Heart left ventricle (tissue), 13 donors: ENCODE measurements around the gene NUP35.

Experiments
- CTCF ChIP-seq, 12 donors: fragments of 200-600 bp; sonication (generic) in 4 of 12; IDR thresholded peaks; one replicate each; pipeline versions ENCODE4 v1.5.0 to v1.8.0; 2018 to 2022; ENCODE audit warnings: antibody characterized with exemption in 12 of 12, mild to moderate bottlenecking in 5 of 12
- POLR2A ChIP-seq, 2 donors: fragments of 450-650 bp; IDR thresholded peaks; one replicate each; pipeline ENCODE4 v1.6.1; 2017; ENCODE audit warnings: antibody characterized with exemption in 2 of 2, mild to moderate bottlenecking in 2 of 2, moderate library complexity in 2 of 2
- donor health status: ischemic (EF 13 %, LVEDD 7.1; RV severe dilation, severe dysfunction).
- donor health status: DM: no; HTN: yes; CAD: no.
- donor health status: DM: no; HTN: no; CAD: no.
- donor health status: ischemic (EF 25% LVEDD 6.9; RV normal size, moderate dysfunction).
- donor health status: ischemic (EF 25% LVEDD 5.7; RV mildly dilated, moderate dysfunction).
- donor health status: ischemic (EF 35%, LVEDD 5.7; RV mildly dilated, moderate dysfunction).
- donor health status: nonischemic (EF 11% LVEDD 7.7; RV severe dilation, severe dysfunction).
- donor health status: DM: yes; HTN: yes; CAD: no.
- donor health status: PGD.
- donor health status: ischemic (EF 29% LVEDD 5.4; RV normal size, mild dysfunction).
- donor health status: nonischemic (EF 23%, LVEDD 6.1; RV moderate dilation, normal function).

GRCh38 chr2:183091318-183091953, 32.8 kb upstream of the NUP35 start:
- TF ChIP-seq CTCF (IDR thresholded peaks at IDR 0.05) (no peak), POLR2A (IDR thresholded peaks at IDR 0.05) (no peak)
